Suprapubic skin (tissue), 4 donors: ENCODE data around the gene SPRED3. TPM values are rescaled to one million over a fixed set of nuclear protein-coding genes. Genes with fewer than 3 reads are reported as not detected.

ENCODE experiments used
- DNase-seq, 2 donors: peaks; one replicate each; pipeline ENCODE4 v3.0.0-alpha.2; 2019; ENCODE audit warnings: low spot score in 2 of 2
- H3K27ac ChIP-seq: fragments of 200-600 bp; sonication (generic); one replicate; pipeline ENCODE4 v1.5.1; 2019
- H3K27me3 ChIP-seq: fragments of 200-600 bp; sonication (generic); one replicate; pipeline ENCODE4 v1.5.1; 2019
- H3K36me3 ChIP-seq: fragments of 200-600 bp; sonication (generic); one replicate; pipeline ENCODE4 v1.5.1; 2019
- H3K4me1 ChIP-seq: fragments of 200-600 bp; sonication (generic); one replicate; pipeline ENCODE4 v1.5.1; 2019
- H3K4me3 ChIP-seq: fragments of 200-600 bp; sonication (generic); one replicate; pipeline ENCODE4 v1.5.1; 2019; ENCODE audit warnings: mild to moderate bottlenecking
- H3K9me3 ChIP-seq: fragments of 200-600 bp; sonication (generic); one replicate; pipeline ENCODE4 v1.5.1; 2019
- EP300 ChIP-seq: sonication (generic); formaldehyde crosslinking; IDR thresholded peaks from one replicate; pipeline ENCODE4 v1.6.1; 2017; ENCODE audit warnings: antibody characterized with exemption
- POLR2A ChIP-seq, 2 donors: fragments of 450-650 bp; IDR thresholded peaks; one replicate each; pipeline ENCODE4 v1.6.1; 2017; ENCODE audit warnings: antibody characterized with exemption in 2 of 2, mild to moderate bottlenecking in 2 of 2, moderate library complexity in 2 of 2
- POLR2AphosphoS5 ChIP-seq, 3 donors: sonication (generic); formaldehyde crosslinking; IDR thresholded peaks; one replicate each; pipeline ENCODE4 v1.6.1; 2017; ENCODE audit warnings: antibody characterized with exemption in 3 of 3
- WGBS: methylation state at CpG from one replicate; pipeline ENCODE4 v1.1.5; 2018; 5-methylcytosine and 5-hydroxymethylcytosine counted together
- total RNA-seq, 4 donors: library from RNA; depleted of rRNA; stranded (reverse); fragments of >200 nt; gene quantifications; one replicate each; pipeline ENCODE4 v1.1.0, GENCODE V29; 2016
- TF ChIP-seq, protein P1 (sequence below), 2 donors: fragments of 200-600 bp in 1 of 2; fragments of 450-650 bp in 1 of 2; sonication (generic) in 1 of 2; IDR thresholded peaks; one replicate each; pipeline ENCODE4 v1.5.1; 2016 to 2019; ENCODE audit warnings: antibody characterized with exemption in 2 of 2, mild to moderate bottlenecking in 1 of 2, moderate library complexity in 1 of 2

The SPRED3 gene
- total RNA-seq, 4 donors from 2014 or later, result 0.44 to 3.5 (median 1.2) TPM

GRCh38 chr19:38359242-38360021, 29.1 kb upstream of the SPRED3 start:
- DNase-seq, result no peak

GRCh38 chr19:38360351-38360750, 28.1 kb upstream of the SPRED3 start:
- peaks cover 21% of the 10 kb centered on the region for H3K4me1 ChIP-seq
- TF ChIP-seq EP300 (no peak), POLR2AphosphoS5 (IDR thresholded peaks at IDR 0.05) (no peak), POLR2A (IDR thresholded peaks at IDR 0.05) (no peak)
- TF ChIP-seq, protein P1, sequence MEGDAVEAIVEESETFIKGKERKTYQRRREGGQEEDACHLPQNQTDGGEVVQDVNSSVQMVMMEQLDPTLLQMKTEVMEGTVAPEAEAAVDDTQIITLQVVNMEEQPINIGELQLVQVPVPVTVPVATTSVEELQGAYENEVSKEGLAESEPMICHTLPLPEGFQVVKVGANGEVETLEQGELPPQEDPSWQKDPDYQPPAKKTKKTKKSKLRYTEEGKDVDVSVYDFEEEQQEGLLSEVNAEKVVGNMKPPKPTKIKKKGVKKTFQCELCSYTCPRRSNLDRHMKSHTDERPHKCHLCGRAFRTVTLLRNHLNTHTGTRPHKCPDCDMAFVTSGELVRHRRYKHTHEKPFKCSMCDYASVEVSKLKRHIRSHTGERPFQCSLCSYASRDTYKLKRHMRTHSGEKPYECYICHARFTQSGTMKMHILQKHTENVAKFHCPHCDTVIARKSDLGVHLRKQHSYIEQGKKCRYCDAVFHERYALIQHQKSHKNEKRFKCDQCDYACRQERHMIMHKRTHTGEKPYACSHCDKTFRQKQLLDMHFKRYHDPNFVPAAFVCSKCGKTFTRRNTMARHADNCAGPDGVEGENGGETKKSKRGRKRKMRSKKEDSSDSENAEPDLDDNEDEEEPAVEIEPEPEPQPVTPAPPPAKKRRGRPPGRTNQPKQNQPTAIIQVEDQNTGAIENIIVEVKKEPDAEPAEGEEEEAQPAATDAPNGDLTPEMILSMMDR (IDR thresholded peaks at IDR 0.05), result no peak
- 92% methylated on average over 1 of the region's 9 CpGs for WGBS
- no peak for DNase-seq
- H3K27ac ChIP-seq, result no peak overlapping the region
- H3K36me3 ChIP-seq, result no peaks in the 10 kb centered on the region
- H3K27me3 ChIP-seq, result peaks cover 19% of the 10 kb centered on the region
- H3K4me3 ChIP-seq, result no peak overlapping the region
- H3K9me3 ChIP-seq, result no peaks in the 10 kb centered on the region

More at GRCh38 chr19:38359242-38360021, 29.1 kb upstream of the SPRED3 start:
- TF ChIP-seq POLR2AphosphoS5 (IDR thresholded peaks at IDR 0.05) (no peak), POLR2A (IDR thresholded peaks at IDR 0.05) (no peak), EP300 (no peak)
- TF ChIP-seq, protein P1 (IDR thresholded peaks at IDR 0.05), result no peak
- Histone ChIP-seq H3K27ac (no peak overlapping the region), H3K4me1 (peaks cover 21% of the 10 kb centered on the region), H3K36me3 (no peaks in the 10 kb centered on the region), H3K9me3 (no peaks in the 10 kb centered on the region), H3K27me3 (peaks cover 19% of the 10 kb centered on the region), H3K4me3 (no peak overlapping the region)
- 33% methylated on average over 13 of the region's 18 CpGs for WGBS

DNA sequence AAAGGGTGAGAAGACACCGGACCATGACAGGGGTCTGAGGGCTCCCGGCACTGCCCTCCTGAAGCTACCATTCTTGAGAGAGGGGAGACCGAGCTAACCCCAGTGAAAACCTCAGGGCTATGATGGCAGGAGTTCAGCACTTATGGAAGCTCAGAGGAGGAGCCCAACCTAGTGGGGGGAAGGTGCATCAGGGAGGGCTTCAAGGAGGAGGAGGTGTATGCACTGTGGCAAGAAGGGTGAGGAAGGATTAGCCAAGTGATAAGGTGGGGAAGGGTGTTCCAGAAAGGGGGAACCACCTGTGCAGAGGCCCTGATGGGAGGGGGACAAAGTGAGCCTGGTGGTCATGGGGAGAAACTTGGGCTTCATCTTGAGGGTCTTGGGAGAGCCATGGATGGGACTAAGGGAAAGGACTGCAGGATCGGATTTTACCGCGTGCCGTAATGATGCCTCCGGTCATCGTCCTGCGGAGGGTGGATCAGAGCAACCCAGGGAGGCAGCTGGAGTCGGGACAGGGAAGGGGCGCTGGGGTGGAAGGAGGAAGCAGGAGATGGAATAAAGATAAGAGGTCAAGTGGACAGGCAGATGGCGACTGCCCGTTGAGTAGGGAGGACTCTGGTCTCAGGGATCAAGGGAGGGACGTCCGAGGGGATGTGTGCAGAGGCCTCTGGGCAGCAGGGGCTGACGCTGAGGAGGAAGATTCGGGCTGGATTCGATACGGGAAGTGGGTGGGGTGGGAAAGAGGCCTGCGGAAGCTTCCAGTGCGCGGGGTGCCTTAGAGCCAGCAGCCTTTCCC, 27.5 kb upstream of the SPRED3 start:
- no peak for DNase-seq
- Histone ChIP-seq H3K9me3 (no peaks in the 10 kb centered on the region), H3K27ac (no peak overlapping the region), H3K27me3 (peaks cover 19% of the 10 kb centered on the region), H3K36me3 (no peaks in the 10 kb centered on the region), H3K4me3 (peak overlapping the region; percentile 70), H3K4me1 (peaks cover 21% of the 10 kb centered on the region)
- TF ChIP-seq, protein P1 (IDR thresholded peaks at IDR 0.05), result no peak
- TF ChIP-seq POLR2AphosphoS5 (IDR thresholded peaks at IDR 0.05) (no peak), EP300 (no peak), POLR2A (IDR thresholded peaks at IDR 0.05) (no peak)
- 12% methylated on average over 21 of the region's 23 CpGs for WGBS

DNA sequence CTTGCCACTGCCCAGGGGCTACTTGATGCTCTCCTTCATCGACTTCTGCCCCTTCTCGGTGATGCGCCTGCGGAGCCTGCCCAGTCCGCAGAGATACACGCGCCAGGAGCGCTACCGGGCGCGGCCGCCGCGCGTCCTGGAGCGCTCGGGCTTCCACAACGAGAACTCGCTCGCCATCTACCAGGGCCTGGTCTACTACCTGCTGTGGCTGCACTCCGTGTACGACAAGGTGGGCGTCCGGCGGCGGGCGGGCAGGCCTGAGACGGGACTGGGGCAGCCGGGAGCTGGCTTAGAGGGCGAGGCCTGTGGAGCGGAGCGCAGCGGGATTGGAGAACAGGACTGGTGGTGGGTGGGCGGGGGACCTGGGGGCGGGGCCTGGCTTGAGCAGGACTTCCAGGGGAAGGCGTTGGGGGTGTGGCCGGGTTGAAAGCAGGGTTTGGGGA, 26.8 kb upstream of the SPRED3 start:
- Histone ChIP-seq H3K27me3 (peaks cover 19% of the 10 kb centered on the region), H3K4me1 (peaks cover 21% of the 10 kb centered on the region), H3K9me3 (no peaks in the 10 kb centered on the region), H3K36me3 (no peaks in the 10 kb centered on the region), H3K27ac (peak overlapping the region; percentile 40), H3K4me3 (peak overlapping the region; percentile 70)
- peak; percentile 81 to 87 for DNase-seq
- no CpG with 5 or more reads among the region's 37 CpGs for WGBS
- TF ChIP-seq EP300 (no peak), POLR2AphosphoS5 (IDR thresholded peaks at IDR 0.05) (no peak), POLR2A (IDR thresholded peaks at IDR 0.05) (no peak)
- TF ChIP-seq, protein P1 (IDR thresholded peaks at IDR 0.05), result peak in 1 of 2 donors; percentile 36
